GM19395 (cell line): ENCODE results near the gene AKR7A2.

Source experiments
- ATAC-seq: cut with Tn5 transposase; IDR thresholded peaks from one replicate; pipeline ENCODE4 v1.9.1; 2021; ENCODE audit warnings: mild to moderate bottlenecking, moderate library complexity; ENCODE audit not compliant: unreplicated experiment

The AKR7A2 gene

DNA sequence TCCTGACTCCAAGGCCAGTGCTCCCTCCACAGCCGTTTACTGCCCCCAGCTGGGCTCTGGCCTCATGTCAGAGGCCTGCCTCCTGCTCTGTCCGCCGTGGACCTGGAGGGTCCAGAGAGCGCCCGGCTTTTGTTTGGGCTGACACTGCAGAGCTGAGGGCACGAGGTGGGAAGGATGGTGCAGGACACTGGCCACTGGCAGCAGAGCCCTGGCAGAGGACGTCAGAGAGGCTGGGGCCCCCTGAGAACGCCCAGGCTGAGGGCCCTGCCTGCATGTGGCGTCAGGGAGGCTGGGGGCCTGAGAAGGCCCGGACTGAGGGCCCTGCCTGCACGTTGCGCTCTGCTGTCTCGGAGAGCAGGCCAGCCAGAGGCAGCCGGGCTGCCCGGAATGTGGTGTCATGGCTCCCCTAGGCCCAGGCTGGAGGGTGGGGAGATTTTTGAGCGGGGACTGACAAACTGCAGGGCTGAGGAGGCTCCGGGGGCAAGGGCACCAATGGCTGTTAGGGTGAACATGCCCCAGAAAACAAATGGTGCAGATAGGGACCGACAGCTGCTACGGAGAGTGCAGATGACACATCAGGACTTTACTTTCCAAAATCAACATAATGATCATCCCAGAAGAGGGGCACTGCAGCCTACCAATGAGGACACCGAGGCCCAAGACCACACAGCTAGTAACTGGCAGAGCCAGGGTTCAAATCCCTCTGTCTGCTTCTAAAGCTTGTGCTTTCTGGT lies 31.8 kb upstream of the AKR7A2 start:
- ATAC-seq, result no peak

DNA sequence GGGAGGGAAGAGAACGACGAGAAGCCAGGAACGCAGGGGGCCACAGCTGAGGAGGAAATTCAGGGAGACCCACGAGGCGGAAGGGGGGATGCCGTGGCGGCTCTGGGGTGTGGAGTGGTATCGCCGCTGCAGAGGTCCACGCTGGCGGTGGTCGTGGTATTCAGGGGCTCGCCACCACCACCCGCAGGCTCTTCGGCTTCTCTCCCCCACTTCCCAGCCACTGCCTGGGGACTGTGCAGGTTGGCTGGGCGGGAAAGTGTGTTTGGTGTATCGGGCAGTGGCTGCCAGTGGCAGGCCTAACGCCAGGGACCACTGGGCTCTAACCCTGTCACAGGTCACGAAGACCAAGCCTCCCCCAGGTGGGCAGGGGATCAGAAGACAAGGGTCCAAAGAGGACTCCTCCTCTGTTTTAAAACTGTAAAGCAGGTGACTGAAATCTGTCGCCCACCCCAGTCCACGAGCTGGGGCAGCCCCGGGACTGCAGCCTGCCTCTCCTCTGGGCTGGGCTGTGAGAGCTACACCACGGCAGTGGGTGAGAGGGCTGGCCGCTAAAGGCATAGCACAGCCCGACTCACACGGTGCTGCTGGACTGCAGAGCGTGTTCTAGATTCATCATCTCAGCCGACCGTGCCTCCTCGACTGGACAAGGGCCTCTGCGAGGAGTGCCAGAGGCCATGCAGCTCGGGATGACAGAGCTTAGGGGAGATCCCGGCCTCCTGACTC lies 31.1 kb upstream of the AKR7A2 start:
- ATAC-seq, result no peak

DNA sequence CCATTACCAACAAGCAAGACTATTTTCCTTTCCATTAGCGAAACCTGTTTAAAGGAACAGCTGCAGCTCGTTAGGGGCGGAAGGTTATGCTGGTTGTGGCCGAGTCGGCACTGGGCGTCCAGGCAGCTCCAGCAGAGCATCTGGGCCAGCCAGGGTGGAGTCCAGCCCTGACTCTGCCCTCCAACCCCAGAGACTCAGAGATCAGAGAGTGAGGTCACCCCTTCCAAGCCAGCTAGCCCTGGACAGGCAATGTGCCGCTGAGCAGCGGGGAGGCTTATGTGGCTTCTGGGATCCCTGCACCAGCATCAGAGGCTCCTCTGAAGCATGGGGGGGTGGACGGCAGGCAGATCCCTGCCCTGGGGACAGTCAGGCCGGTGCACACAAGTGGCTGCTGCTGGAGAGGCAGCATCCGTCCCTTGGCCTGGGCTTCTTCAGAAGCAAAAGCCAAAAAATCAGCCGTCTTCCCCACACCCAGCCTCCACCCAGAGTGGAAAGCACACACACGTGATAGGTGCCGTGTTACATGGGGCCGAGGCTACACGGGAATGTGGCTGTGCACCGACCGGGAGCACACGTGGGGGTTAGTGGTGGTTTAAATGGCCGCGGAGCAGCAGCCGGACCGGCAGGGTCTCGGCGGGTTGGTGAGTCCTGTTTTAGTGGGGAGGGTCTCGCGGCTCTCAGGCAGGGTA lies 30.3 kb upstream of the AKR7A2 start:
- ATAC-seq, result no peak

DNA sequence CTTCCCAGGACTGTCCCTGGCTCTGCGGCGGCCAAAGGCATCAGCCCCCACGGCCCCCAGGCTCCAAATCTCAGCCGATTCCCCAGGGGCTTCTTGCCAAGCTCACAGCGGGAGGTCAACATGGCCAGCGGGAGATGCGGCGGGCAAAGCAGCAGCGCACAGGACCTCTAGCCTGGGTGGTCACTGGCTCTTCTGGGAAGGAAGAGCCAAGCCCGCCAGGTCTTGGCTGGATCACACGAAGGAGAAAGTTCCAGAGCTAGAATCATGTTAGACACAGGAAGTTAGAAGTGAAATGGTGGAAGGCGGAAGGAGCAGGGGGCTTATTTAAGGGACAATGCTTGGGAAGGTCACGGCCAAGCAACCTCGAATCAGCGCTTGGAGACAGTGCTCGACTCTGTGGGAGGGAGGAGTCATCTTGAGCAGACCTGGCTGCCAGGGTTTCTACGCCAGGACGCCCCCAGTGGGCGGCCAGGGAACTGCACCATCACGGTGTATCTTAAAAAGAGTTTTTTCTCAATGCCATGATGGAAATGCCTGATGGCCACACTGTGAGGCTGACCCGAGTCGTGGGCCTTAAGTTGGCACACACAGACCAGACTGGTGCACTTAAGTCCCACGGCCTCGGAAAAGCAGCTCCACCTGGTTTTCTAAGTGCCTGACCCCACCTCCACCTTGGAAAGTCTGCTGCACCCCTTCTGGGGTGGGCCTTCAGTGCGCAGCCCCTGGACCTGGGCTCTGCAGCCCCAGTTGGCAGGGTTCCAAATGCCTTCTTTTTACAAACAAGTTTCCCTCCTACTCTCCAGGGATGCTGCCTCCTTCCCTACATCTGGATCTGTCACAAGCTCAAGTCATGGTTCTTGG lies 29.5 kb upstream of the AKR7A2 start:
- ATAC-seq, result no peak

DNA sequence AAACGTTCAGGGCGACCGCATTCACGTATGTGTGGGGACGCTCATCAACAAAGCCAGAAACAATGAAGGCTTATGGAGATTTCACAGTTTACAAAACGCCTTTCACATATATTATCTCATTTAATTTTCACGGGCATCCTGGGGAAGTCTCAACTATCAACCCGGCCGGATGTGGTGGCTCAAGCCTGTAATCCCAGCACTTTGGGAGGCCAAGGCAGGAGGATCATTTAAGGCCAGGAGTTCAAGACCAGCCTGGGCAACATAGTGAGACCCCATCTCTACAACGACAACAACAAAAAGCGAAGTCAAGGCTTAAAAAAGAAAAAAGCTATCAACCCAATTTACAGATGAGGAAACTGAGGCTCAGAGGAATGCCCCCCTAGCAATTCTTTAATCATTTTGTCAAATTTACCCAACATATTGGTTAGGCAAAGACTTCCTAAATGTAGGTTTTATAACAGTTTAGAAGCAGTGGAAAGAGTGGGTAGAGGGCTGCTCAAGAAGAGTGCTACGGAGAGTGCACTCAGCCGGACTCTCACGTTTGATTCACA lies 28.5 kb upstream of the AKR7A2 start:
- ATAC-seq, result no peak

DNA sequence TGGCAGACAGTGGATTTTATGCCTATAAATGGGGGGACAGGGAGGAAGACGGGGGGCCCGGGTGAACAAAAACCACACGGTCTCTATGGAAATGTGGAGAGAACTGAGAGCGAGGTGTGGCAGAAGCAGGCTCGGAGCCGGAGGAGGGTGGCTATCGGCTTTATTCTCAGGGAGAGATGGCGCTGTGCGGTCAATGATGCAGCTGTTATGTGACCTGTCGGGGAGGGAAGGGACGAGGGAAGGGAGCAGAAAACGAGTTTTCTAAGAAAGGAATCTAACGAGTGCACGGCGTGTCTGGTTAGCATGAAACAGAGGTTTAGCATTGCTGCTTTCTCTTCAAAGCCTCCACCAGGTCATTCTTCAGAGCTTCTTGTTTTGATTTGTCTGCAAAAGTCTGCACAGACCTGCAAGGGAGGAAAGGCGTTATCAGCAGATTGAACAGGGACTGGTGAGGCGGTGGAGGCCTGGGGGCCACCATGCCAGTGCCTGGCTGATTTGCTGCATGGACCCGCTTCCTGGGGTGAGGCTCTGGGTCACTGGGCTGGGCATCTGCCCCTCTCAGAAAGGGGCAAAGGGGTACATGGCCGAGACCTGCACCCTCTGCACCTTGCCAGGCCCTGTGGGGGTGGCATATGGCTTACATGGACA lies 27.4 kb upstream of the AKR7A2 start:
- ATAC-seq, result no peak

DNA sequence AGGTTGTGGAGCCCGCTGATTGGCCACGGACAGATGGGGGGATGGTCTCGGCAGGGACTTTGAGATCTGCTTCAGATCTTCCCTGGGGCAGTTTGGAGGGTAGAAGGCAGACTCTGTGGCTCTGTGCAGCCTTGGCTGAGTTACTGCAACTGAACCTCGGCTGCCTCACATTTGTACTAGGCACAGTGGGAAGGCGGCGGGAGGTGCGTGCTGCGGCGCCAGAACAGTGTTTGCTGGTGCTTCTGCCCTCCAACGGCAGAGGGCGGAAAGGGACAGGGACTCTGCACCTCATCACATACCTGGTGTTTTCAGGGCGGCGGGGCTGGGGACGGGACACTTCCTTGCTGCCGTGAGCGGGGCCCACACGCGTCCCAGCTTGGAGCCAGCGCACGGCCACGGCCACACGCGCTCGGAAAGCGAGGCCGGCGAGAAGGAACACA lies 26.4 kb upstream of the AKR7A2 start:
- no peak for ATAC-seq

DNA sequence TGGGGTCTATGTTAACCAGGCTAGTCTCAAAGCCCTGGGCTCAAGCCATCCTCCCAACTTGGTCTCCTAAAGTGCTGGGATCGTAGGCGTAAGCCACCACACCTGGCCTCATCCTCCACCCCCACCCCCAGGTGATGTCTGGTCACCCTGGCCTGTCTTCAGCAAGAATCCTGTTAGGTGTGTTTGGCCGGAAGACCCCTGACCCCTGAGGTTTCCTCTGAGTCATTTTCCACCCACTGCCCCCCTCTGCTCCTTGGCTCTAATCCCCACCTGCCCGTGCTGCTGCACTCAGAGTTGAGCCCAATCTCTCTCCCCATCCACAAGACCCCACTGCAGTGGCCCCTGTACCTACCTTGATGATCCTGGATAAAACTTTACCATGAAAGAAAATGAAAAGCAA lies 25.3 kb upstream of the AKR7A2 start:
- no peak for ATAC-seq

DNA sequence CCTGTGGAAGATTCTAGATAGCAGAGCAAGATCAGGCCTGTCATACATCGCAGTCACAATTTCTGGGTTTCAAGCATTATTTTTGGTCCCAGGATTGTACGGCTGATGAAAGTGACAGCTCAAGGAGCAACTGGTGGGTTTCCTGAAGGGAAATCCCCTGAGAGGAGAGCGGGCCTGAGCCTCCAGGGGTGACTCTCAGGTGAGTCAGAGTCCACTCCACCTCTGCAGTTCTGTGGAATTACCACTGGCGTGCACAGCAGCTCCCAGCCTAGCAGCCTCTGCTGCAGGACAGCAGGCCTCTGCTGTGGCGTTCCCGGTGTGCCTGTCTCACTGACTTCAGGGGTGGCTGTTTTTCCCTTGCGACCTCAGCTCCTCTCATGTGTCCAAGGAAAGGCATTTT lies 24.6 kb upstream of the AKR7A2 start:
- ATAC-seq, result no peak

DNA sequence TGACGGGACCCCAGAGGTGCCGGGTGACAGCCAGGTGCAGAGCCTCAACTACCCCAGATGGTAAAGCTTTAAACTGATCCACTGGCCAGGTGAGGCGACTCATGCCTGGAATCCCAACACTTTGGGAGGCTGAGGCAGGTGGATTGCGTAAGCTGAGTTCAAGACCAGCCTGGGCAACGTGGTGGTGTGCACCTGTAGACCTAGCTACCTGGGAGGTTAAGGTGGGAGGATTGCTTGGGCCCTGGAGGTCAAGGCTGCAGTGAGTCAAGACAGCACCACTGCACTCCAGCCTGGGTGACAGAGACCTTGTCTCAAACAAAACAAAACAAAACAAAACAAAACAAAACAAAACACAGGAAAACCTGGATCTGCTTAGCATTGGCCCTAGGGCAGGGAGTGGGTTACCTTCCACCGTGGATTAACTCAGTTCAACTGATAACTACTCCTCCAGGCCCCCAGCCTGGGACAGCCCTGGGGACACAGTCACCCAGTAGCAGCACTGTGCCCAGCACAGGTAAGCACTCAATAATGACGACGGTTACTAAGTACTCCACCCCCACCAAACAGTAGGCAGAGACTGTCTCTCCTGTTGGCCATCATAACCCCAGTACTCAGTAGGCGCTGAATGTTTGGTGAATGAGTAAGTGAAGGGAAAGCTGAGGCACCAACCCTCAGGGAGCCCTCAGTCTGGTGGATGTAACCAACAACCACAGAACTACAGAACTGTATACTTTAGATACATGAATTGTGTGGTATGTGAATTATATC lies 21.8 kb upstream of the AKR7A2 start:
- ATAC-seq, result no peak

DNA sequence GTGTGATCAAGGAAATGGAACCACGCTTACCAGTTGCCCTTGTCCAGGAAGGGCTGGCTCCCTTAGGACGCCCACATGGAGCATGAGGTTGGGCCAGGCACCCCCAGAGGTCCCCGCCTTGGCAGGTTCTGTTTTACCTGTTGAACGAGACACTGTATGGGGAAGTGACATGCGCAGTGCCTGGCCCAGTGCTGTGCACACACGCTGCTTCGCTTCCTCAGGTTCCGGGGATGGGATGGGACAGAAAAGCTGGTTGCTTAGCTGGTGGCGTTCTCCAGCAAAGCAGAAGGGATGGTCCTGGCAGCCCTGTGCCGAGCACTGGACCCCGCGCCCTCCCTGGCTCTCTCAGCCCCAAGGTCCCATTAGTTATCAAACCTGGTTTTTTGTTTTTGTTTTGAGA lies 20.9 kb upstream of the AKR7A2 start:
- ATAC-seq, result no peak

DNA sequence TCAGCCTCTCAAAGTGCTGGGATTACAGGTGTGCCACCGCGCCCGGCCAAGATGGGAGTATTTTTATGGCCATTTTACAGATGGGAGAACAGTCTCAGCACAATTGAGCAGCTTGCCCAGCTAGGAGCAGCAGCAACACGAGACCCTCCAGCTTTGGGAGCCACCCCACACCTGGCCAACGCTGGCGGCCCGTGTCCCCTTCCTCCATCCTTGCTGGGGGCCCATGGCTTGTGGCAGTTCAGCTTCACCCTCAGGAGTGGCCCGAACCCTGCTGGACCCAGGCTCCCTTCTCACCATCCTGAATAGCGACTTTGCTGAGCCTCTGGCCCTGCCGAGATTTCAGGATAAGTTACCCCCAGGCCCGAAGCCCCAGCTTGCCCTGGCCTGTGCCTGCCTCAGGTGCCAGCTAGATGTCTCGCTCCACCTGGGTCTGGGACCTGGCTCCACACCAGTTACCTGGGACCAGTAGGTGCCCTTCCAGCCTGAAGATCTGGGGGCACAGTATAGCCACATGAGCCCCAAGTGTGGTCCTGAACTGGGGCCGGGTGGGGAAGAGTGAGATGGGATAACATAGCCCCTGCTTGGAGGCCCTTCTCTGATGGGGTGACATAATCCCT lies 19.4 kb upstream of the AKR7A2 start:
- ATAC-seq, result no peak

DNA sequence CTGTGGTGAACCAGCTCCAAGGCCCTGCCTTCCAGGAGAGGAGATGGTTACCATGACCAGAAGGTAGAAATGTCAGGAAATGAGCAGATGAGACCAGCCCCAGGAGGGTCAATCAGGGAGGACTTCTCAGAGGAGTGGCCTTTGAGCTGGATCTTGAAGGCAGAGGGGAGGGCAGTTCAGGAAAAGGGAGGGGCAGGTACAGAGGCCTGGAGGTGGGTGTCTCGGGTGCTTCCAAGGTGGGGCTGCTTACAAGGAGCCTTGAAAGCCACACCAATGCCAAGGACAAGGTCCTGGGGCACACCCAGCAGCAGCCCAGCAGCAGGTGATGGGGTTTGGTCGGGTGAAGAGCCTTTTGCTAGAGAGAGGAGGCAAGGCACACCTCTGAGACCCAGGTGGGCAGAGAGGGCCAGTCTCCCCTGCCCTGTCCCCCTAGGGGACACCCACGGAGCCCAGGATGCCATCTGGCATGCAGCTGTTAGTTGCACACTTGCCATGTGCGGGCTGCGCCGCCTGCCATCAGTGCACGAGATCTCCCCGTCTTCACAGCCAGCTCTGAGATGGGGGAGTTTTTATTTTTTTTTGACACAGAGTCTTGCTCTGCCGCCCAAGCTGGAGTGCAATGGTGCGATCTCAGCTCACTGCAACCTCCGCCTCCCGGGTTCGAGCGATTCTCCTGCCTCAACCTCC lies 18.6 kb upstream of the AKR7A2 start:
- ATAC-seq, result no peak

DNA sequence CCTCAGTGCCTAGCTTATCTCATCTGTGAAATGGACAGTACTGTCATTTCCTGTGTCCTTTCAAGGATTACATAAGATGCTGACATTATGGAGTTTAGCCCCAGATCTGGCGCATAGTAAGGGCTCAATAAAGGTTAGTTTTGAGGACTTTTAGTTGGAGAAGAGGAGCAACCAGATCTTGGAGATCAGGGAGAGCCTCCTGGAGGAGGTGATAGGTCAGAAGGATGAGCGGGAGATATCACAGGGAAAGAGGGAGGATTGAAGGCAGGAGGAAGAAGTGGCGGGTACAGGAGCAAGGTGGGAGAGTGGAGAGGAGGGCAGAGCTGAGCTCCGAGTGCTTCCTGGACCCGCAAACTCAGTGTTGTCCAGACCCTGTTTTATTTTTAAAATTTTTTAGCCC lies 17.7 kb upstream of the AKR7A2 start:
- no peak for ATAC-seq

DNA sequence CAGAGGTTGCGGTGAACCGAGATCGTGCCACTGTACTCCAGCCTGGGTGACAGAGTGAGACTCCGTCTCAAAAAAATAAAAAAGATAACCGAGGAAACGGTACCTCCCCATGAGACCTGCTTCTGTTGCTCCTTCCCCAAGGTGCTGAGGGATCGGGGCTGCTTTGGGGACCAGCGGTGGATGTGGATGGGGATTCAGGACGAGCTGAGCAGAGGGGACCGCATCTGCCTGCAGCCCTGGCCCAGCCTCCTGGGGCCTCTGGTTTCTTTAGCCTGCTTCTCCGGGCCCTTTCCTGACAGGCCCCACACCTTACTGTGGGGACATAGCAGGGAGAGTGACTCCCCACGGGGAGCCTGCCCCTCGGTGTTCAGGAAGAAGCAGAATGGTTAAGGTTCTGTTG lies 17.2 kb upstream of the AKR7A2 start:
- ATAC-seq, result no peak

DNA sequence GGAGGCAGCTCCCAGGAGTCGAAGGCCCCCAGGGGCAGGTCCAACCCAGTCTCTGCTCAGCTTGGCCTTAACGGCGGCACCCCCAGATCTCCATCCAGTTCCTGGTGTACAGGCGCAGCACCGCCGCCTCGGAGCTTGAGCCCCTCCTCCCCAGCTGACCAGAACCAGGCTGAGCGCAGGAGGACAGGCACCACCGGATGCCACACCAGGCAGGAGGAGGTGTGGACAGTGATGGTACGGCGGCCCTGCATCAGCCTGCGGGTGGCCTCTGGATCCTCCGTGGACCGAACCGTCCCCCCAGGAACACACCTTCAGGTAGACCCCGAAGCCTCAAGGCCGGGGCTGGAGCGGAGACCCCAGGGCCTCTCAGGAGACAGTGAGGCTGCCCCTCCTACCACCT lies 16.5 kb upstream of the AKR7A2 start:
- no peak for ATAC-seq

DNA sequence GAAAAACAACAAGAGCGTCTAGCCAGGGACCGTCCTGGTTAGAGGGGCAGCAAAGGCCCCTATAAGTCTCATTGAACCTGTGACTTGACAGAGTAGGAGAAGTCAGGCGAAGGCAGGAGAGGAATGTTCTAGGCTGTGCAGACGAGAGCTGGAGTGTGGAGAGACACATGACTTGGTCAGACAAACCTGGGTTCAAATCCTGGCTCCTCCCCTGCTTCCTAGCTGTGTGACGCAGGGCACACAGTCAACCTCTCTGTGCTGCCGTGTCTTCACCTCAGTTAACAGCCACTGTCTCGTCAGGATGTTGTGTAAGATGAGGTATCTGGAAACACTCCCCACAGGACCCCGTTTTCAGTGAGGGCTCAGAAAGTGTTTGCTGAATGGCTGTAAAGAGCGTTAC lies 15.8 kb upstream of the AKR7A2 start:
- ATAC-seq, result no peak

DNA sequence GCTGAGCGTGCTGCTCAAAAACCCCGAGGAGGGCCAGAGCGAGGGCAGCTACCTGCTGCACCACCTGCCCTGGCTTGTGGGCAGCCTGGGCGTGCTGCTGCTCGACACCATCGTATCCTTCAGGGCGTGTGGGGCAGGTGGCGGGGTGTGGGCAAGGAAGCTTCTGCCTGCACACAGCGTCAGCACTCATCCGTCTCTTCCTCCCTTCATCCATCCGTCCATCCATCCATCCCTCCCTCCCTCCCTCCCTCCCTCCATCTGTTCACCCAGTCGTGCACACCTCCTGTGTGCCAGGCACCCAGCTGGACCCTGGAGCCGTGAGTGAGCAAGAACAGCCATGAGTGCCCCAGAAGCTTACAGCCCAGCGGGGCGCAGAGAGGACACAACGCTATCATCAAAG lies 15.4 kb upstream of the AKR7A2 start:
- no peak for ATAC-seq

DNA sequence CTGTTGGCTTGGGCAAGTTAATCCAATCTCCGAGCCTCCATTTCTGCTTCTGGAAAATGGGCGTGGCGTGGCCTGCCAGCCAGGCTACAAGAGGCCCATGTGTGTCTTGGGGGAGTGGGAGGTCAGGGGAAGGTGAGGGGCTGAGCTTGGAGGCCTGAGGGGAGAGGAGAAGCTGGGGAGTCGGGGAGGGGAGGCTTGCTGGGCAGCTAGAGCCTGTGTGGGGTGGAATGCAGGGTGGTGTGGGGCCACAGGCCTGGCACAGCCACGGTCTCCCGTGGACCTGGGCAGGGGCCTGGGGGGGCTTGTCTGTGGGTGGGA lies 14.8 kb upstream of the AKR7A2 start:
- ATAC-seq, result no peak
